K562 (cell line): ENCODE results near the gene FANCG. TPM values are rescaled to one million over a fixed set of nuclear protein-coding genes. Genes with fewer than 3 reads are reported as not detected.

Experiments used
- CTBP1 ChIP-seq: fragments of 450-650 bp; IDR thresholded peaks from 2 replicates; pipeline ENCODE4 v1.6.1; 2016; ENCODE audit warnings: borderline replicate concordance
- HNRNPL ChIP-seq: fragments of 200-400 bp; formaldehyde crosslinking; IDR thresholded peaks from 2 replicates; pipeline ENCODE4 v1.6.1; 2017; ENCODE audit warnings: low read depth, mild to moderate bottlenecking, low read length
- MAFK ChIP-seq: IDR thresholded peaks from 2 replicates; pipeline ENCODE4 v1.6.1; 2011; ENCODE audit warnings: low read length, improper control_type of control experiment
- PHB2 ChIP-seq: fragments of 450-650 bp; IDR thresholded peaks from 2 replicates; pipeline ENCODE4 v1.6.1; 2017; ENCODE audit warnings: low read depth
- POLR2AphosphoS2 ChIP-seq: IDR thresholded peaks from 2 replicates; pipeline ENCODE4 v1.6.1; 2012; ENCODE audit warnings: low read length, improper control_type of control experiment
- PRPF4 ChIP-seq: fragments of 200-400 bp; formaldehyde crosslinking; IDR thresholded peaks from one replicate; pipeline ENCODE4 v1.6.1; 2017; ENCODE audit warnings: low read length, low read depth, mild to moderate bottlenecking; ENCODE audit not compliant: insufficient read depth, poor library complexity, severe bottlenecking
- TAF1 ChIP-seq: IDR thresholded peaks from 2 replicates; pipeline ENCODE4 v1.6.1; 2011; ENCODE audit warnings: mild to moderate bottlenecking, low read length, moderate library complexity; ENCODE audit not compliant: insufficient read depth, control insufficient read depth, severe bottlenecking; ENCODE audit errors: extremely low read depth
- TAF7 ChIP-seq: fragments of 450-650 bp; IDR thresholded peaks from 2 replicates; pipeline ENCODE4 v1.6.1; 2016; ENCODE audit warnings: missing genetic modification characterization, missing compliant biosample characterization
- polyA plus RNA-seq, 8 experiments: library from polyadenylated mRNA; depleted of rRNA in 4 of 8; stranded (reverse) in 5 of 8; unstranded in 3 of 8; fragments of >200 nt; fragmentation: Nextera tagmentation in 2 of 8; fragmentation: Illumina TruSeq in 1 of 8; extraction: Ambion mirVana in 2 of 8; extraction: Trizol in 1 of 8; gene quantifications; 2 replicates each; pipeline versions ENCODE4 v1.2.1 to v1.2.3, GENCODE V29; 2011 to 2014; ENCODE audit warnings: inconsistent platforms in 1 of 8, missing spikeins in 1 of 8
- total RNA-seq, 7 experiments: library from RNA; depleted of rRNA in 6 of 7; stranded (reverse); fragments of >200 nt in 6 of 7; fragmentation: Illumina TruSeq in 2 of 7; extraction: Trizol in 2 of 7; gene quantifications; 2 replicates each; pipeline versions ENCODE4 v1.2.1 to v1.2.3, GENCODE V29; 2011 to 2021; ENCODE audit warnings: low replicate concordance in 1 of 7
- TF ChIP-seq, protein P1 (sequence below): IDR thresholded peaks from 2 replicates; pipeline ENCODE4 v1.6.1; 2011; ENCODE audit warnings: borderline replicate concordance, low read depth, mild to moderate bottlenecking, moderate library complexity, low read length; ENCODE audit not compliant: insufficient read depth, poor library complexity, severe bottlenecking
- TF ChIP-seq, protein P2 (sequence below), 2 experiments: fragments of 450-650 bp; conservative IDR thresholded peaks; 2 replicates each; pipeline ENCODE4 v1.6.1; 2017; ENCODE audit warnings: mild to moderate bottlenecking in 2 of 2, moderate library complexity in 2 of 2
- TF ChIP-seq, protein P3 (sequence below): fragments of 450-650 bp; formaldehyde crosslinking; IDR thresholded peaks from 2 replicates; pipeline ENCODE4 v1.4.0; 2020; ENCODE audit warnings: mild to moderate bottlenecking, moderate library complexity
- TF ChIP-seq, protein P4 (sequence below): fragments of 450-650 bp; IDR thresholded peaks from 2 replicates; pipeline ENCODE4 v1.6.1; 2018; ENCODE audit not compliant: partially characterized antibody

The FANCG gene
- total and polyA plus RNA-seq, 9 of the 15 experiments (the other 6 are each of a cell fraction or from before 2014, with no cell fraction given), result 7.5 to 43.9 (median 31.0) TPM

DNA sequence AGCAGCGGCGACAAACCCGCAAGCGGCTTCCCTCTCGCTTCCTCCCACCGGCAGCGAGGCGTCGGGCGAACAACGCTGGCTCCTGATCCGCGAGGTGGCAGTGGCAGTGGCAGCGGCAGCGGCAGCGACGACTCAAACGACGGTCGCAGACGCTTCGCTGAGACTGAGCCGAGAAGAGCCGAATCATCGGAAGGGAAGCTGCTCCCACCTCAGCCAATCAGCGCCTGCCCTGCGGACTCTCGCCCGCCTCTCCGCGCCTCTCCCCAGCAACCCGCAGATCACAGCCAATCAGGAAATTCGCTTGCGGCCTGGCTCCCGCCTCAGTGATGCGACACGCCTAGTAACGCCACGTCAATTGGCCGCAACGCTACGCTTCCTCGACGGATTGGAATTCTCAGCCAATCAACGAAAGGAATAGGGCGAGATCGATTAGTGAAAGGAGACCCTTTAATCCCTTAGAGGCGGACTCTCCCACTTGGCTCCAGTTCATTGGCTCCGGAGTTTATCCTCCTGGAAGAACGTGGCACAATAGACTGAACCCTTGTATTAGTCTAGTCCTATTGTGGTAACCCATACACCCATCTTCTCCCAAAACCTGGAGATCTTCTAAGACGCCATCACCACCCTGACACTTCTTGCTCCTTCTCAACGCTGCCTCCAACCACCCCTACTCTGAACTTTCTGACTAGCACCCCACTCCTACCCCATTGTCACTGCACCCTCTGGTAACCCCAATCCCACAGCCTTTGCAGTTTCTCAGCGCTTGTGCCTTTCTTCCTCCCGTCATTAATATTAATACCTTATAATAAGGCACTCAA lies 7.1 kb downstream of the FANCG start, which contains the start of gene VCP (continued):
- TF ChIP-seq POLR2AphosphoS2, result peak; percentile 80; the same call in 1 of the 2 replicates
- peak; percentile 58; the same call in 1 of the 2 replicates for TF ChIP-seq TAF7
- peak; percentile 70; the same call in 1 of the 2 replicates for TF ChIP-seq CTBP1
- peak; percentile 62; the same call in 1 of the 2 replicates for TF ChIP-seq HNRNPL
- peak; percentile 62 for TF ChIP-seq TAF1
- TF ChIP-seq, protein P1, sequence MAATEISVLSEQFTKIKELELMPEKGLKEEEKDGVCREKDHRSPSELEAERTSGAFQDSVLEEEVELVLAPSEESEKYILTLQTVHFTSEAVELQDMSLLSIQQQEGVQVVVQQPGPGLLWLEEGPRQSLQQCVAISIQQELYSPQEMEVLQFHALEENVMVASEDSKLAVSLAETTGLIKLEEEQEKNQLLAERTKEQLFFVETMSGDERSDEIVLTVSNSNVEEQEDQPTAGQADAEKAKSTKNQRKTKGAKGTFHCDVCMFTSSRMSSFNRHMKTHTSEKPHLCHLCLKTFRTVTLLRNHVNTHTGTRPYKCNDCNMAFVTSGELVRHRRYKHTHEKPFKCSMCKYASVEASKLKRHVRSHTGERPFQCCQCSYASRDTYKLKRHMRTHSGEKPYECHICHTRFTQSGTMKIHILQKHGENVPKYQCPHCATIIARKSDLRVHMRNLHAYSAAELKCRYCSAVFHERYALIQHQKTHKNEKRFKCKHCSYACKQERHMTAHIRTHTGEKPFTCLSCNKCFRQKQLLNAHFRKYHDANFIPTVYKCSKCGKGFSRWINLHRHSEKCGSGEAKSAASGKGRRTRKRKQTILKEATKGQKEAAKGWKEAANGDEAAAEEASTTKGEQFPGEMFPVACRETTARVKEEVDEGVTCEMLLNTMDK, result peak; percentile 54
- peak; percentile 19 for TF ChIP-seq PRPF4
- TF ChIP-seq, protein P2, sequence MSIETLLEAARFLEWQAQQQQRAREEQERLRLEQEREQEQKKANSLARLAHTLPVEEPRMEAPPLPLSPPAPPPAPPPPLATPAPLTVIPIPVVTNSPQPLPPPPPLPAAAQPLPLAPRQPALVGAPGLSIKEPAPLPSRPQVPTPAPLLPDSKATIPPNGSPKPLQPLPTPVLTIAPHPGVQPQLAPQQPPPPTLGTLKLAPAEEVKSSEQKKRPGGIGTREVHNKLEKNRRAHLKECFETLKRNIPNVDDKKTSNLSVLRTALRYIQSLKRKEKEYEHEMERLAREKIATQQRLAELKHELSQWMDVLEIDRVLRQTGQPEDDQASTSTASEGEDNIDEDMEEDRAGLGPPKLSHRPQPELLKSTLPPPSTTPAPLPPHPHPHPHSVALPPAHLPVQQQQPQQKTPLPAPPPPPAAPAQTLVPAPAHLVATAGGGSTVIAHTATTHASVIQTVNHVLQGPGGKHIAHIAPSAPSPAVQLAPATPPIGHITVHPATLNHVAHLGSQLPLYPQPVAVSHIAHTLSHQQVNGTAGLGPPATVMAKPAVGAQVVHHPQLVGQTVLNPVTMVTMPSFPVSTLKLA (conservative IDR thresholded peaks at IDR 0.05), result no peak; a peak in 1 of 4 replicates
- TF ChIP-seq, protein P3, sequence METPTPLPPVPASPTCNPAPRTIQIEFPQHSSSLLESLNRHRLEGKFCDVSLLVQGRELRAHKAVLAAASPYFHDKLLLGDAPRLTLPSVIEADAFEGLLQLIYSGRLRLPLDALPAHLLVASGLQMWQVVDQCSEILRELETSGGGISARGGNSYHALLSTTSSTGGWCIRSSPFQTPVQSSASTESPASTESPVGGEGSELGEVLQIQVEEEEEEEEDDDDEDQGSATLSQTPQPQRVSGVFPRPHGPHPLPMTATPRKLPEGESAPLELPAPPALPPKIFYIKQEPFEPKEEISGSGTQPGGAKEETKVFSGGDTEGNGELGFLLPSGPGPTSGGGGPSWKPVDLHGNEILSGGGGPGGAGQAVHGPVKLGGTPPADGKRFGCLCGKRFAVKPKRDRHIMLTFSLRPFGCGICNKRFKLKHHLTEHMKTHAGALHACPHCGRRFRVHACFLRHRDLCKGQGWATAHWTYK (CRISPR knock-in tag), result peak; percentile 67
- TF ChIP-seq PHB2, result 0 out of 2 replicates have a peak, but pooled peaks have one; percentile 30
- TF ChIP-seq MAFK, result peak; percentile 43
- TF ChIP-seq, protein P4, sequence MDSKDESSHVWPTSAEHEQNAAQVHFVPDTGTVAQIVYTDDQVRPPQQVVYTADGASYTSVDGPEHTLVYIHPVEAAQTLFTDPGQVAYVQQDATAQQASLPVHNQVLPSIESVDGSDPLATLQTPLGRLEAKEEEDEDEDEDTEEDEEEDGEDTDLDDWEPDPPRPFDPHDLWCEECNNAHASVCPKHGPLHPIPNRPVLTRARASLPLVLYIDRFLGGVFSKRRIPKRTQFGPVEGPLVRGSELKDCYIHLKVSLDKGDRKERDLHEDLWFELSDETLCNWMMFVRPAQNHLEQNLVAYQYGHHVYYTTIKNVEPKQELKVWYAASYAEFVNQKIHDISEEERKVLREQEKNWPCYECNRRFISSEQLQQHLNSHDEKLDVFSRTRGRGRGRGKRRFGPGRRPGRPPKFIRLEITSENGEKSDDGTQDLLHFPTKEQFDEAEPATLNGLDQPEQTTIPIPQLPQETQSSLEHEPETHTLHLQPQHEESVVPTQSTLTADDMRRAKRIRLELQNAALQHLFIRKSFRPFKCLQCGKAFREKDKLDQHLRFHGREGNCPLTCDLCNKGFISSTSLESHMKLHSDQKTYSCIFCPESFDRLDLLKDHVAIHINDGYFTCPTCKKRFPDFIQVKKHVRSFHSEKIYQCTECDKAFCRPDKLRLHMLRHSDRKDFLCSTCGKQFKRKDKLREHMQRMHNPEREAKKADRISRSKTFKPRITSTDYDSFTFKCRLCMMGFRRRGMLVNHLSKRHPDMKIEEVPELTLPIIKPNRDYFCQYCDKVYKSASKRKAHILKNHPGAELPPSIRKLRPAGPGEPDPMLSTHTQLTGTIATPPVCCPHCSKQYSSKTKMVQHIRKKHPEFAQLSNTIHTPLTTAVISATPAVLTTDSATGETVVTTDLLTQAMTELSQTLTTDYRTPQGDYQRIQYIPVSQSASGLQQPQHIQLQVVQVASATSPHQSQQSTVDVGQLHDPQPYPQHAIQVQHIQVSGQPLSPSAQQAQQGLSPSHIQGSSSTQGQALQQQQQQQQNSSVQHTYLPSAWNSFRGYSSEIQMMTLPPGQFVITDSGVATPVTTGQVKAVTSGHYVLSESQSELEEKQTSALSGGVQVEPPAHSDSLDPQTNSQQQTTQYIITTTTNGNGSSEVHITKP, result peak; percentile 61
